Breast epithelium (tissue), 4 donors: ENCODE measurements around the gene SPINT2. TPM values are rescaled to one million over a fixed set of nuclear protein-coding genes. Genes with fewer than 3 reads are reported as not detected.

ENCODE experiments used
- DNase-seq, 2 donors: peaks; one replicate each; pipeline ENCODE4 v3.0.0-alpha.2; 2019; ENCODE audit warnings: low spot score in 2 of 2
- H3K27ac ChIP-seq, 2 donors: fragments of 200-600 bp; sonication (generic) in 1 of 2; one replicate each; pipeline ENCODE4 v1.5.1; 2016 to 2019; ENCODE audit warnings: mild to moderate bottlenecking in 1 of 2
- H3K27me3 ChIP-seq, 2 donors: fragments of 200-600 bp; sonication (generic) in 1 of 2; one replicate each; pipeline versions ENCODE4 v1.5.1 to v1.6.0; 2017 to 2019; ENCODE audit warnings: control low read depth in 1 of 2, mild to moderate bottlenecking in 1 of 2
- H3K36me3 ChIP-seq: fragments of 200-600 bp; one replicate; pipeline ENCODE4 v1.5.1; 2019
- H3K4me1 ChIP-seq, 2 donors: fragments of 200-600 bp; sonication (generic); one replicate each; pipeline ENCODE4 v1.5.1; 2016 to 2019; ENCODE audit warnings: control low read depth in 1 of 2
- H3K4me3 ChIP-seq, 3 donors: fragments of 200-600 bp; sonication (generic); 1 replicate in 2 of 3; 2 replicates in 1 of 3; pipeline ENCODE4 v1.5.1; 2016 to 2019; ENCODE audit warnings: mild to moderate bottlenecking in 3 of 3, moderate library complexity in 2 of 3
- H3K9me3 ChIP-seq, 2 donors: fragments of 200-600 bp; sonication (generic) in 1 of 2; one replicate each; pipeline ENCODE4 v1.5.1; 2016 to 2019; ENCODE audit warnings: control low read depth in 1 of 2
- CTCF ChIP-seq, 3 donors: fragments of 450-650 bp; IDR thresholded peaks; one replicate each; pipeline ENCODE4 v1.5.1; 2016 to 2017; ENCODE audit warnings: antibody characterized with exemption in 3 of 3, mild to moderate bottlenecking in 3 of 3, moderate library complexity in 3 of 3
- POLR2A ChIP-seq: fragments of 450-650 bp; IDR thresholded peaks from one replicate; pipeline ENCODE4 v1.6.1; 2016; ENCODE audit warnings: antibody characterized with exemption, mild to moderate bottlenecking, moderate library complexity
- POLR2AphosphoS5 ChIP-seq, 3 donors: sonication (generic); formaldehyde crosslinking; IDR thresholded peaks; one replicate each; pipeline ENCODE4 v1.6.1; 2017; ENCODE audit warnings: antibody characterized with exemption in 3 of 3
- intact Hi-C: fragments of 100-400 bp; cut with DNase I; formaldehyde crosslinking; loops from one replicate; pipeline ENCODE4 v1.15.1; 2023; ENCODE audit warnings: low total_unique reads
- total RNA-seq, 3 donors: library from RNA; depleted of rRNA; stranded (reverse); fragments of >200 nt; gene quantifications; one replicate each; pipeline ENCODE4 v1.1.0, GENCODE V29; 2016

Gene SPINT2
- total RNA-seq, 3 donors from 2014 or later, result 17.1 to 639 (median 492) TPM

- DNase-seq, result no peak
- Histone ChIP-seq H3K9me3 (no peaks in the 10 kb centered on the region), H3K27ac (peak overlapping the region; percentile 29 to 54), H3K27me3 (no peaks in the 10 kb centered on the region), H3K36me3 (no peaks in the 10 kb centered on the region), H3K4me1 (no peaks in the 10 kb centered on the region), H3K4me3 (no peak overlapping the region)
- intact Hi-C loops, result loop anchor here (10.0 kb wide), 1 partner anchor 87 kb away; the partner anchor contains the start of gene CATSPERG
- TF ChIP-seq POLR2A, result no peak
- TF ChIP-seq POLR2AphosphoS5 (IDR thresholded peaks at IDR 0.05), result no peak
- no peak for TF ChIP-seq CTCF (IDR thresholded peaks at IDR 0.05)
These were observed 16.6 kb upstream of the SPINT2 start for GRCh38 chr19:38247734-38248268.

DNA sequence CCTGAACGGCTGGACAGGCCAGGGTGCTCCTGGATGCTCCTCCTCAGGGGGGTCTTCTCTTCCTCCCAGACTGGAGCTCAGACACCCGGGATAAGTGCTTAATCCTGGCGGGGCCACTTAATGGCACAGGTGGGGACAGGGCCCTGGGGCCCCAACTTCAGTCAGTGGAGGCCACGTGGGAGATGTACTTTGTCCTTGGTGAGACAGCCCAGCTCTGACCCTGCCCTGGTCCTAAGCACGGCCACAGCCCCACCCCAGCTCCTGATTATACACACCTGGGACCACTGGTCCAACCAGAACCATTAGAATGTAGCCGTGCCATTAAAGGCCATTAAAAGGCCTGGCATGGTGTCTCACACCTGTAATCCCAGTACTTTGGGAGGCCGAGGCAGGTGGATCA lies 16.0 kb upstream of the SPINT2 start:
- no peaks in the 10 kb centered on the region for H3K27me3 ChIP-seq
- H3K9me3 ChIP-seq, result no peaks in the 10 kb centered on the region
- no peaks in the 10 kb centered on the region for H3K36me3 ChIP-seq
- TF ChIP-seq CTCF (IDR thresholded peaks at IDR 0.05) (no peak), POLR2AphosphoS5 (IDR thresholded peaks at IDR 0.05) (no peak), POLR2A (no peak)
- H3K4me1 ChIP-seq, result no peaks in the 10 kb centered on the region
- H3K4me3 ChIP-seq, result no peak overlapping the region
- intact Hi-C loops, result loop anchor here (10.0 kb wide), 1 partner anchor 86 kb away; the partner anchor contains the start of gene CATSPERG
- peak overlapping the region; percentile 29 to 54 for H3K27ac ChIP-seq
- no peak for DNase-seq

GRCh38 chr19:38250428-38250820 lies 13.9 kb upstream of the SPINT2 start:
- Histone ChIP-seq H3K9me3 (no peaks in the 10 kb centered on the region), H3K4me3 (peak overlapping the region in 1 of 3 donors; percentile 44), H3K4me1 (no peaks in the 10 kb centered on the region), H3K27ac (peak overlapping the region; percentile 91 to 97), H3K27me3 (no peaks in the 10 kb centered on the region), H3K36me3 (no peaks in the 10 kb centered on the region)
- no peak for DNase-seq
- TF ChIP-seq POLR2AphosphoS5 (IDR thresholded peaks at IDR 0.05) (no peak), POLR2A (no peak), CTCF (IDR thresholded peaks at IDR 0.05) (no peak)
- intact Hi-C loops, result no loop called here

DNA sequence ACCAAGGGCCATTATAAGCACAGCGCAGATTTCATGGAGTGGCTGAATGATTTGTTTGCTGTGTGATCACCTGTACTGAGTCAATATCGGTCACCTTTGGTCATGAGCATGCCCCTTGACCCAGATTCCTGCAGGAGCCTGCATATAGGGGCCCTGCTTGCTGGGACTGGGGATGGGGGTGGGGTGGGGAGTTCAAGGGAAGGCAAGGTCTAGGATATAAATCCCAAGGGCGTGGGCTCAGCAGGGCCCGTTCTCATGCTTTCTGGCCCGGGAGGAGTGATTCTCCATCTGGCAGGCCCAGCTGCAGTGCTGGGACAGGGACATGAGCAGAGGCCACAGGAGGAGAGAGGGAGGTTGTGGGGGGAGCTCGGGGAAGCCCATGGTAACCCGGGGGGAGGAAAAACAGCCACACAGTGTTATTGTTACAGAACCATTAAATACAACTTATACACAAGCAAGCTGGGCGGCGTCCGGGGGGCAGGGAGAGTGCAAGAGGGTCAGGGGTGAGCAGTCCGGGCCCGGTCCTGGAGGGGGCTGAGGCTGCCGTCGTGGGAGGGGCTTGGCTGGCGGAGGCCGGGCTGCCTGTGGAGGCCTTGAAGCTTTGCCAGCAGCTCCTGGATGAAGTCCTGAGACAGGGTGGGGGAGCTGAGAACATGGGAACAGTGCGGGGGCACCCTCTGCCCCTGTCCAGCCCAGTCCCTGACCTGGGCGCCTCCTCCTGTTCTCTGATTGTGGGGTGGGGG lies 13.4 kb upstream of the SPINT2 start:
- intact Hi-C loops, result no loop called here
- peak in 1 of 2 donors; percentile 77 for DNase-seq
- no peaks in the 10 kb centered on the region for H3K9me3 ChIP-seq

More for the DNA sequence above, 13.4 kb upstream of the SPINT2 start:
- peak overlapping the region; percentile 91 to 97 for H3K27ac ChIP-seq
- peak overlapping the region; percentile 9 to 62 (median 44) for H3K4me3 ChIP-seq
- no peaks in the 10 kb centered on the region for H3K27me3 ChIP-seq
- no peaks in the 10 kb centered on the region for H3K4me1 ChIP-seq
- TF ChIP-seq CTCF (IDR thresholded peaks at IDR 0.05) (no peak), POLR2A (no peak), POLR2AphosphoS5 (IDR thresholded peaks at IDR 0.05) (no peak)
- H3K36me3 ChIP-seq, result no peaks in the 10 kb centered on the region
